ENCODE data around the gene FBXO17. TPM values are rescaled to one million over a fixed set of nuclear protein-coding genes. Genes with fewer than 3 reads are reported as not detected.

Gene FBXO17
- total RNA-seq, 1 experiment from 2014 or later: 8.1 TPM

- Histone ChIP-seq H4K20me1 (ENCODE audit: insufficient read depth) (no peaks in the 10 kb centered on the region), H3K9me3 (ENCODE audit: insufficient read depth, low read depth) (no peaks in the 10 kb centered on the region), H3K36me3 (ENCODE audit: low read depth) (no peaks in the 10 kb centered on the region), H3K4me3 (no peak overlapping the region), H3K79me2 (ENCODE audit: low read depth) (no peaks in the 10 kb centered on the region), H3F3A (ENCODE audit: insufficient read depth, low read depth) (peaks cover 6% of the 10 kb centered on the region), H3K9me2 (ENCODE audit: insufficient read depth) (no peaks in the 10 kb centered on the region), H3K4me1 (replicated peaks; ENCODE audit: insufficient read depth) (no peaks in the 10 kb centered on the region), H3K27ac (no peak overlapping the region), H3K4me2 (no peak overlapping the region), H2AFZ (no peak overlapping the region), H3K27me3 (ENCODE audit: insufficient read depth, low read depth) (no peaks in the 10 kb centered on the region)
- ChIA-PET CTCF (no interaction called here), POLR2A (ENCODE audit: unreplicated experiment) (no interaction called here)
- intact Hi-C loops (cut with micrococcal nuclease; ENCODE audit: unreplicated experiment): no loop called here
- BruUV-seq (replicated peaks): no TSS peak
- TF ChIP-seq EZH2 (IDR thresholded peaks at IDR 0.05; ENCODE audit: low read depth) (no peak), CTCF (conservative IDR thresholded peaks at IDR 0.05) (no peak)
- DNase-seq: no peak
These were observed 82.7 kb downstream of the FBXO17 start for GRCh38 chr19:38892841-38893240.

- Histone ChIP-seq H3K36me3 (ENCODE audit: low read depth) (no peaks in the 10 kb centered on the region), H3K27ac (no peak overlapping the region), H4K20me1 (ENCODE audit: insufficient read depth) (no peaks in the 10 kb centered on the region), H3K79me2 (ENCODE audit: low read depth) (no peaks in the 10 kb centered on the region), H3K9me3 (ENCODE audit: insufficient read depth, low read depth) (no peaks in the 10 kb centered on the region), H3K4me2 (no peak overlapping the region), H2AFZ (no peak overlapping the region), H3K4me1 (replicated peaks; ENCODE audit: insufficient read depth) (no peaks in the 10 kb centered on the region), H3K27me3 (ENCODE audit: insufficient read depth, low read depth) (no peaks in the 10 kb centered on the region), H3K4me3 (no peak overlapping the region), H3F3A (ENCODE audit: insufficient read depth, low read depth) (peaks cover 8% of the 10 kb centered on the region), H3K9me2 (ENCODE audit: insufficient read depth) (no peaks in the 10 kb centered on the region)
- no TSS peak for BruUV-seq (replicated peaks)
- intact Hi-C loops (cut with micrococcal nuclease; ENCODE audit: unreplicated experiment): no loop called here
- CTCF ChIA-PET: no interaction called here
- TF ChIP-seq CTCF (conservative IDR thresholded peaks at IDR 0.05) (no peak), EZH2 (IDR thresholded peaks at IDR 0.05; ENCODE audit: low read depth) (no peak)
- DNase-seq: no peak
- POLR2A ChIA-PET (ENCODE audit: unreplicated experiment): no interaction called here
These were observed 83.8 kb downstream of the FBXO17 start for GRCh38 chr19:38891771-38892170.

Other genes with a start within 250 kb of the FBXO17 start
- gene CAPN12, start 231.3 kb downstream of the FBXO17 start, total RNA-seq (2021): 38.4 and 43.9 TPM in 2 replicates
- gene LGALS7, start 202.2 kb downstream of the FBXO17 start, total RNA-seq (2021): 1.7 and 2.1 TPM in 2 replicates
- gene LGALS7B, start 186.5 kb downstream of the FBXO17 start, total RNA-seq (2021): not detected in 2 replicates
- gene LGALS4, start 162.8 kb downstream of the FBXO17 start, total RNA-seq (2021): 1.0 and 2.2 TPM in 2 replicates
- 142 and 143 TPM in 2 replicates for gene ECH1, start 143.9 kb downstream of the FBXO17 start, total RNA-seq (2021)
- 368 and 443 TPM in 2 replicates for gene HNRNPL, start 125.8 kb downstream of the FBXO17 start, total RNA-seq (2021)
- gene RINL, start 97.5 kb downstream of the FBXO17 start, total RNA-seq (2021): 10.3 and 14.6 TPM in 2 replicates
- gene SIRT2, start 76.1 kb downstream of the FBXO17 start, total RNA-seq (2021): 29.6 and 32.9 TPM in 2 replicates
- 18.8 and 21.6 TPM in 2 replicates for gene NFKBIB, start 75.8 kb downstream of the FBXO17 start, total RNA-seq (2021)
- gene CCER2, start 63.6 kb downstream of the FBXO17 start, total RNA-seq (2021): 1.8 and 2.1 TPM in 2 replicates
- 33.7 and 34.9 TPM in 2 replicates for gene SARS2, start 45.0 kb downstream of the FBXO17 start, total RNA-seq (2021)
- gene MRPS12, start 44.8 kb downstream of the FBXO17 start, total RNA-seq (2021): 77.6 and 84.8 TPM in 2 replicates
- 48.5 and 88.9 TPM in 2 replicates for gene FBXO27, start 56.8 kb upstream of the FBXO17 start, total RNA-seq (2021)
- gene ACP7, start 108.6 kb upstream of the FBXO17 start, total RNA-seq (2021): 3.8 and 5.4 TPM in 2 replicates
- 77.8 and 90.2 TPM in 2 replicates for gene PAK4, start 150.0 kb upstream of the FBXO17 start, total RNA-seq (2021)
- 22.7 and 23.2 TPM in 2 replicates for gene NCCRP1, start 221.2 kb upstream of the FBXO17 start, total RNA-seq (2021)
- not detected in 2 replicates for gene SYCN, start 228.5 kb upstream of the FBXO17 start, total RNA-seq (2021)